Large intestine (tissue), 3 donors: ENCODE results near the gene WDR83. TPM values are rescaled to one million over a fixed set of nuclear protein-coding genes. Genes with fewer than 3 reads are reported as not detected.

Source experiments
- DNase-seq, 2 donors: peaks; one replicate each; pipeline versions ENCODE4 v3.0.0 to v3.0.0-alpha.2; 2013
- H3K27ac ChIP-seq: one replicate; pipeline ENCODE4 v1.5.1; 2013; ENCODE audit warnings: low read length
- H3K27me3 ChIP-seq: 2 replicates; pipeline ENCODE4 v1.6.1; 2013; ENCODE audit warnings: low read length; ENCODE audit not compliant: control insufficient read depth, insufficient read depth
- H3K36me3 ChIP-seq: 2 replicates; pipeline ENCODE4 v1.6.1; 2013; ENCODE audit warnings: low read length; ENCODE audit not compliant: control insufficient read depth, insufficient read depth
- H3K4me1 ChIP-seq: one replicate; pipeline ENCODE4 v1.6.1; 2013; ENCODE audit warnings: low read length; ENCODE audit not compliant: control insufficient read depth, insufficient read depth
- H3K4me3 ChIP-seq: one replicate; pipeline ENCODE4 v1.5.1; 2013; ENCODE audit warnings: low read length
- H3K9me3 ChIP-seq: one replicate; pipeline ENCODE4 v1.6.1; 2013; ENCODE audit warnings: mild to moderate bottlenecking, low read depth, low read length, moderate library complexity; ENCODE audit not compliant: control insufficient read depth
- WGBS: methylation state at CpG from one replicate; pipeline ENCODE4 v1.1.5; 2013; ENCODE audit warnings: low lambda C conversion rate; ENCODE audit not compliant: insufficient coverage; 5-methylcytosine and 5-hydroxymethylcytosine counted together
- polyA plus RNA-seq: library from polyadenylated mRNA; unstranded; fragments of 120-200 nt; gene quantifications from one replicate; pipeline ENCODE4 v1.2.1, GENCODE V29; 2013

The WDR83 gene
- polyA plus RNA-seq, 1 donor = 20.5 TPM

- H3K27ac ChIP-seq = peak within 1 kb of the TSS; percentile 99
- H3K4me1 ChIP-seq = no peaks in the 10 kb centered on the region
- peaks cover 35% of the 10 kb centered on the region for H3K36me3 ChIP-seq
- 0% methylated on average over 1 of the region's 68 CpGs for WGBS
- H3K27me3 ChIP-seq = no peaks in the 10 kb centered on the region
- peak within 1 kb of the TSS; percentile 96 for H3K4me3 ChIP-seq
- no peaks in the 10 kb centered on the region for H3K9me3 ChIP-seq
- peak; percentile 96 to 98 for DNase-seq
Measured at GRCh38 chr19:12681074-12681987, 14.7 kb downstream of the WDR83 start, which contains the start of gene DHPS. Gene DHPS, minus strand, starts transcription at chr19:12681880. Its CDS starts 114 bp downstream, at chr19:12681766.

DNA sequence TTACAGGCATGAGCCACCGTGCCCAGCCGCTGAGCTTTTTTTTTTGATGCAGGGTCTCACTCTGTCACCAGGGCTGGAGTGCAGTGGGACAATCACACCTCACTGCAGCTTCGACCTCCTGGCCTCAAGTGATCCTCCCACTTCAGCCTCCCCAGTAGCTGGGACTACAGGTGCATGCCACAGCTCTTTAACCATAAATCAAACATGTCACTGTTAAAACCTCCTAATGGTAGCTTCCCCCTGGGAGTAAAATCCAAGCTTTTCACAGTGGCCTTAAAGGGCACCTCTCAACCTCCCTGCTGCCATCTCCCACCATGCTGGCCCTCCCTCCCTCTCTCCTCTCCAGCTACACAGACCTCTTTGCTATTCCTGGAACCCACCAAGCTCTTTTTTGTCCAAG lies 19.2 kb downstream of the WDR83 start:
- Histone ChIP-seq H3K27me3 (no peaks in the 10 kb centered on the region), H3K4me3 (no peak overlapping the region), H3K27ac (no peak overlapping the region), H3K36me3 (peaks cover 6% of the 10 kb centered on the region), H3K9me3 (no peaks in the 10 kb centered on the region), H3K4me1 (no peaks in the 10 kb centered on the region)
- DNase-seq = no peak
- no CpG with 5 or more reads among the region's 3 CpGs for WGBS

GRCh38 chr19:12687496-12688196 lies 21.0 kb downstream of the WDR83 start, which contains the start of gene GNG14:
Gene GNG14, plus strand, starts transcription at chr19:12687998. Its CDS starts 51 bp downstream, at chr19:12688049.
- H3K27me3 ChIP-seq = no peaks in the 10 kb centered on the region
- no peaks in the 10 kb centered on the region for H3K4me1 ChIP-seq
- no peak within 1 kb of the TSS for H3K27ac ChIP-seq
- DNase-seq = no peak
- H3K36me3 ChIP-seq = peaks cover 6% of the 10 kb centered on the region
- WGBS = no CpG with 5 or more reads among the region's 9 CpGs
- H3K4me3 ChIP-seq = no peak within 1 kb of the TSS
- no peaks in the 10 kb centered on the region for H3K9me3 ChIP-seq

GRCh38 chr19:12689012-12689411 lies 22.4 kb downstream of the WDR83 start:
- Histone ChIP-seq H3K9me3 (no peaks in the 10 kb centered on the region), H3K27me3 (no peaks in the 10 kb centered on the region), H3K36me3 (peaks cover 6% of the 10 kb centered on the region), H3K4me1 (no peaks in the 10 kb centered on the region), H3K4me3 (no peak overlapping the region), H3K27ac (no peak overlapping the region)
- DNase-seq = no peak
- no CpG with 5 or more reads among the region's 12 CpGs for WGBS

DNA sequence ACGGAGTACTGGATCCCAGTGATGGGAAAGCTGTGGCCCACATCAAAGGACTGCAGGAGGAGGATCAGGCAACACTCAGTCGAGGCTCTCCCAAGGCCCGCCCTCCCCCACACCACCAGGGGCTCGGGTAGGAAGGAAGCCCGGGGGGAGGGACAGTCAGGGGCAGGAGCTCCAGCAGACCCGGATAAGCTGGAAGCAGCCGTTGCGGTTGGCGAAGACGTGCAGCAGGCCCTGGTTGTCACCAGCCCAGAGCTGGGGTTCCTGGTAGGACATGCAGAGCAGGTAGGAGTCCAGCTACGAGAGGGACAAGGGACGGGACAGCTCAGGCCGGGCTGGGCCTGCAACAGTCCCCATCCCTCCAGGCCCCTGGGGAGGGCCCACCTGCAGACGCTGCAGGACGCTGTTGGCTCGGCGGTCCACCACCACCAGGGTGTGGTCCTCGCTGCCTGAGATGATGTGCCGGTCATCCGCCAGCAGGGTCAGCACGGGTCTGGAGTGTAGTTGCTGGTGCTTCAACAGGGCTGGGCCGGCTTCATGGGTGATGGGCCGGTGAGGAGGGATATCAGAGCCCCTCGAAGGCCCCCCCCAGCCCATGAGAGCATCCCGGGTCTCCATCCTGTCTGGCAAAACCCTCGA lies 23.1 kb downstream of the WDR83 start:
- Histone ChIP-seq H3K27ac (no peak overlapping the region), H3K27me3 (no peaks in the 10 kb centered on the region), H3K9me3 (no peaks in the 10 kb centered on the region), H3K4me1 (no peaks in the 10 kb centered on the region), H3K4me3 (no peak overlapping the region), H3K36me3 (peaks cover 6% of the 10 kb centered on the region)
- no peak for DNase-seq
- WGBS = no CpG with 5 or more reads among the region's 26 CpGs

- DNase-seq = no peak
- no peak overlapping the region for H3K27ac ChIP-seq
- peaks cover 6% of the 10 kb centered on the region for H3K36me3 ChIP-seq
- H3K9me3 ChIP-seq = no peaks in the 10 kb centered on the region
- peaks cover 12% of the 10 kb centered on the region for H3K4me1 ChIP-seq
- no peak overlapping the region for H3K4me3 ChIP-seq
- WGBS = no CpG with 5 or more reads among the region's 5 CpGs
- H3K27me3 ChIP-seq = no peaks in the 10 kb centered on the region
Measured at GRCh38 chr19:12692960-12693359, 26.4 kb downstream of the WDR83 start.

GRCh38 chr19:12694641-12695040 lies 28.0 kb downstream of the WDR83 start:
- DNase-seq = no peak
- Histone ChIP-seq H3K4me3 (no peak overlapping the region), H3K4me1 (peaks cover 12% of the 10 kb centered on the region), H3K9me3 (no peaks in the 10 kb centered on the region), H3K27me3 (no peaks in the 10 kb centered on the region), H3K36me3 (peaks cover 10% of the 10 kb centered on the region), H3K27ac (no peak overlapping the region)
- no CpG with 5 or more reads among the region's 16 CpGs for WGBS

GRCh38 chr19:12695096-12695495 lies 28.5 kb downstream of the WDR83 start:
- peaks cover 13% of the 10 kb centered on the region for H3K36me3 ChIP-seq
- WGBS = no CpG with 5 or more reads among the region's 2 CpGs
- no peak overlapping the region for H3K27ac ChIP-seq
- H3K4me3 ChIP-seq = no peak overlapping the region
- no peaks in the 10 kb centered on the region for H3K27me3 ChIP-seq
- H3K9me3 ChIP-seq = no peaks in the 10 kb centered on the region
- DNase-seq = no peak
- peaks cover 12% of the 10 kb centered on the region for H3K4me1 ChIP-seq

DNA sequence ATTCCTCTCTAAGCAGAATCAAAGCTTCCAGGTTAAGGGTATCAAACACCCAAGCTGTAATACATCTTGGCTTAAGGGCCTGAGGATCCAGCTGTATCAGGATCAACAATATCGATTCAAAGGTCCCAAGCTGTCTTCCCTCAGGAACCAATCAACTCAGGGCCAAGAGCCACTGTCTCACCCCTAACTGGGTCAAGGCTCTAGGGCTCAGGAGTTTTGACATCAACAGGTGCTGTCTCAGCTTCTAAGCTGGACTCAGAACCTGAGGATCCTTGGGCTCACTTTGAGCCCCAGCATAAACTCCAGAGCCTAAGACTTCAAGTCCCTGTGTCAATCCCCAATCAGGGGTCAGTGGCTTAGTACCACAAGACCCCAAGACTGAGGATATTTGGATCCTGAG lies 28.9 kb downstream of the WDR83 start:
- peak overlapping the region; percentile 98 for H3K4me3 ChIP-seq
- H3K4me1 ChIP-seq = peaks cover 12% of the 10 kb centered on the region
- no peak for DNase-seq
- no peaks in the 10 kb centered on the region for H3K9me3 ChIP-seq
- no peak overlapping the region for H3K27ac ChIP-seq
- H3K36me3 ChIP-seq = peaks cover 16% of the 10 kb centered on the region
- no peaks in the 10 kb centered on the region for H3K27me3 ChIP-seq
- WGBS = no CpG with 5 or more reads among the region's 1 CpG

GRCh38 chr19:12695997-12696365 lies 29.4 kb downstream of the WDR83 start:
- DNase-seq = no peak
- WGBS = no CpG with 5 or more reads among the region's 36 CpGs
- Histone ChIP-seq H3K9me3 (no peaks in the 10 kb centered on the region), H3K4me3 (peak overlapping the region; percentile 98), H3K27me3 (no peaks in the 10 kb centered on the region), H3K36me3 (peaks cover 21% of the 10 kb centered on the region), H3K27ac (no peak overlapping the region), H3K4me1 (peaks cover 12% of the 10 kb centered on the region)
